ENCODE data around the gene PXDN.

The PXDN gene

GRCh38 chr2:1650085-1650872, 94.0 kb downstream of the PXDN start:
- DNase-seq (ENCODE audit: low read depth, low spot score): no peak

- no peak for DNase-seq (ENCODE audit: low read depth, low spot score)
Observed at GRCh38 chr2:1649103-1650084, 94.9 kb downstream of the PXDN start.

GRCh38 chr2:1648241-1649102, 95.8 kb downstream of the PXDN start:
- DNase-seq (ENCODE audit: low read depth, low spot score): no peak

DNA sequence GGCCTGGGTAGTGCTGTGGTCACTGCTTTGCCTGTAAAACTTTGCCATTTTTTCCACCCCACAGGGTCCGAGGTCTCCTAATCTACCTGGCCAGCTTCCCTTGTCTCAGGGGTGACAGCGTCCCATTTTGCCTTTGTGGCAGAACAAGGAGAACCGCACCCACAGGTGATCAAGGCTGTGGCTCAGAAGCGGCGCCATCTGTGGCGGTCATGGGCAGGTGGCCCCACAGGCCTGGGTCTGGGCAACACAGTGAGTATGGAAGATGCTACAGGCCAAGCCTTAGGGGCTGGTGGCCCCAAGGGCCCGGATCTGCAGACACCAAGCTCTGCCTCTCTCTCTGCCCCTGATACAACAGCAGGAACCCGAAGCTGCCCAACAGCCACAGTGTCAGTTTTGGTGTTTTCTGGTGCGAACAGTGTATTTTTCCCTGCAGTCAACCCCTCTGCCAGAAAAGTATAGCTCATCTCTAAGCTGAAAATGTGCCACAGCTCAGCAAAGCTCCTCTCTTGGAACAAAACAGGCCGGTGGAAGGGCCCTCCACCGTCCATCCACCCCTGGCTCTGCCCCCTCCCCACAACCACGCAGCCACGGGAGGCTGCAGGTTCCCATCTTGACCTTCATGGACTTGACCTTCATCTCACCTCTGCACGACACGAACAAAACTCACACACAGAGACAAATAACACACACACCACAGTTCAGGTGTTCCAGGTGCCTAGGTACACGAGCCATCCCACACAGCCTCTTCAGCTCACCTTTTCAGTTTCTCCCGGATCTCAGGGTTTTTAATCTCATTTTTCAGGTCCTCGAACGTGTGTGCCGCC, 96.7 kb downstream of the PXDN start:
- DNase-seq (ENCODE audit: low read depth, low spot score): no peak

DNA sequence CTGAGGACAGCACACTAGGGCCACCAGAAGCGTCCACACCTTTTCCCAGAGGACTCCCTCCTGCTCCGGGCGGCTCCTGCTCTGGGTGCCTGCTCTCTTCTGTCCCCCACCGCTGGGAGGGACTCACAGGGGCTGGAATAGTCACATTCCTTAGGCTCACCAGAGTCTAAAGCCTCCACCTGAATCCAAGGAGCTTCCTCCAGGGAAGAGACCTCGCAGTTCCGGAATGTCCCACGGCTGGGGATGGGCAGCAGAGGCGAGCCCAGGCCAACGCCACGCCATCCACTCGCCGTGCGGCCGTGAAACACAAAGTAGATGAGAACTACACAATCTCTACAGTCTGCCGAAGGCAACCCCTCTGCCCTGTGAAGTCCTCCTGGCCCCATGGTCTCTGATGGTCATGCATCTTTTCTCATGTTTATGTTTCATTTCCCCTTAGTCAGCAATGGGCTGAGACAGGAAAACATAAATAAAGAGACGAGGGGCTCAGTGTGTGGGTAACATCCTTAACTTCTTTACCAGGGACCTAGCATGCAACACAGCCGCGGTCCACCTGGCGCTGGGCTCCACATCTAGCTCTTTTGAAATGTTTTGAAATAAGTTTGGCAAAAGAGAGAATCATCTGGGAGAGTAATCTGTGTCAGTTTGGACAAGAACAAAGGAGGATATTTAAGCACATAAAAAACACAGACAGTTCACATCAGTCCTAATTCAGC, 98.4 kb downstream of the PXDN start:
- DNase-seq (ENCODE audit: low read depth, low spot score): no peak

DNA sequence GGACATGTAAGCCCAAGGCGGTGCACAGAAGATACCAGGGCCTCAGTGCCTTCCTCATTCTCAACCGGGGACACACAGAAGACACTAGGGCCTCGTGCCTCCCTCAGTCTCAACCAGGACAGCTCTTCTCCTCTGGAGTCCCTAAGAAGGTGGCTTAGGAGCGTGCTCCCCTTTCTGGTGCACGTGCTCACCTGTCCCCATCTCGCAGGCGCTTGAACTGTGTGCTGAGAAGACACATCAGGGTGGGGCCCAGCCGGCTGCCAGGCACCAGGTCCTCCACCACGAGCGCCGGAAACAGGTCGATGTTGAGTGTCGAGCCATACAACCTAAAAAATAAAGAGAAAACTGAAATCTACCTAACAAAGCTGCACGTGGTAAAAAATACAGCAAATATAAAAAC, 99.9 kb downstream of the PXDN start:
- DNase-seq (ENCODE audit: low read depth, low spot score): no peak

GRCh38 chr2:1642993-1643619, 101.2 kb downstream of the PXDN start:
- DNase-seq (ENCODE audit: low read depth, low spot score): no peak

- no peak for DNase-seq (ENCODE audit: low read depth, low spot score)
Observed at GRCh38 chr2:1642066-1642861, 102.1 kb downstream of the PXDN start.

- no peak for DNase-seq (ENCODE audit: low read depth, low spot score)
Observed at GRCh38 chr2:1641523-1641922, 102.8 kb downstream of the PXDN start.

GRCh38 chr2:1640301-1641135, 103.8 kb downstream of the PXDN start:
- DNase-seq (ENCODE audit: low read depth, low spot score): no peak

GRCh38 chr2:1639086-1639858, 105.0 kb downstream of the PXDN start:
- no peak for DNase-seq (ENCODE audit: low read depth, low spot score)

GRCh38 chr2:1638281-1638860, 105.9 kb downstream of the PXDN start:
- no peak for DNase-seq (ENCODE audit: low read depth, low spot score)

DNA sequence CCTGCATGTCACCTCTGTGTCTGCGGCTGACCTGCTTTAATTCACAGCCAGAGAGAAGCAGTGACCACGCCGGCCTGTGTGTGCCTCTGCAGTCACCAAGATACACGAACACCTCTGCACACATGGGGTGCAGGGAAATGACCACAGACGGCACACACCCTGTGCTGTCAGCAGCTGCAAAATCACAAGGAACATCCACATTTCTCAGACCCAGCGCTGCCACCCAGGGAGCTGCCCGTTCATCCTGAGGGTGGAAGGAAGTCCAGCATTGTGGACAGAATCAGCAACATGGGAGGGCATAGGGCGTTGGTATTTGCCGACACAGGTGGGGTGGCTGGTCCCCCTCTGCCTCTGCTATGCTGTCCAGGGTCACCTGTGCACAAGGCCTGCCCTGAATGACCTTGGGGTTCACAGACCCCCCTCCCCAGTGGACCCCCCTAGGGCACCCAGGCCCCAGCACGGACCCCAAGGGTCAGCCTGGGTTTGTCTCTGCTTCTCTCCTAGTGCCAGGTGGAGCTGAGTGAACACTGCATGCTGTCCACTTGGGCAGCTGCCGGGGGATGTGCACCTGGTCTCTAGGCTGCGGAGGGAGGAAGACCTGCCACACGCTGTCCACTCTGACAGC, 107.4 kb downstream of the PXDN start:
- DNase-seq (ENCODE audit: low read depth, low spot score): no peak

DNA sequence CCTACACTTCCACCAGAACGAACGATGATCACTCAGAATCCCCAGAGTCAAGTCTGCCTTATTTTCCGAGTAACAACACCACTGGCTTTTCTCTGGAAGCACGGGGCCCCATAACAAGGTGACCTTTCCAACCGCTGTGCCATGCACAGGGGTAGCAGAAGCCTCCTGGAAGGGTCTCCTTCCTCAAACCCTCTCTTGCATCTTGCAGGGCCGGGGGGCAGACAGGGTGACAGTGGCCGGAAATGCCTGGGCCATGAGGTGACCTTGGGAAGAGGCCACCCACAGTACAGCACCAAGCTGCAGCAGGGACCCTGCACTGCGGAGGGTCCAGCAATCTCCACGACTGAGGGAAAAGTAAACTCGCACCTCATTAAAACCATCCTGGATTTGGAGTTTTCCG, 108.5 kb downstream of the PXDN start:
- no peak for DNase-seq (ENCODE audit: low read depth, low spot score)

DNA sequence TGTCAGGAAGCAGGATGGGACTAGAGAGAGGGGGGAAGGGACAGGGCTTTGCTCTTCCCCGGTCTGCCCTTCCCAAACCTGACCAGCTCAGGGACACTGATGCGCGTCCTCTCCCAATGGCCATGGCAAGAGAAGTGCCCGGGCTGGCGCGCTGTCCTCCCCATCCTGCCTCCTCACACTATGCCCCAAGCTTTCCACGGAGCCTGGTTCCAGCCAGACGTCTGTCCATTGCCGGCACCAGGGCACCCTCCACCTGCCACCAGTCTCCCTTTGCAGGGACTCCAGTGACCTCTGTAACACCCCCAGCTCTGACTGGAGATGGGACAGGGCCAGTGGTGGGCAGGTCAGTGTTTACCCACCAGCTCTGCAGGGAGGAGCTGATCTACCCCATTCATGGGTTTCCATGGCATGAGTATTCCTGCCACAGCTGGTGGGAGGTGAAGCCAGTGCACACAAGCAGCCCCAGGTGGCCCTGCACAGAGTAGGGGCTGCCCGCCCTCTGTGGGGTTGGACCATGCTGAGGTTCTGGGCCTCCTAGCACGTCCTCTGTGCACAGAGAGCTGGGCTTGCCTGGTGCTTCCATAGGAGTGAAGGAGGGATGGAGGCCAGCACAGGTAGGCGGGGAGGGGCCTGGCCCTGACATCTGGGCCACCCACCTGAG, 109.5 kb downstream of the PXDN start:
- DNase-seq (ENCODE audit: low read depth, low spot score): no peak

All from activated CD4-positive, CD25-positive, alpha-beta regulatory T cell treated with anti-CD3 and anti-CD28 coated beads, Interleukin-2, amount 50 U/mL, for 16 hours (primary cell).